Psoas muscle (tissue), 8 donors: ENCODE data around the gene WDR4. TPM values are rescaled to one million over a fixed set of nuclear protein-coding genes. Genes with fewer than 3 reads are reported as not detected.
"Not testable (repeated sequence)": the region's sequence is repeated elsewhere in the genome, so short reads cannot be mapped to it uniquely, and the experiment has no call there.

Experiments
- ATAC-seq, 4 donors: fragments of 200-7000 bp; cut with Tn5 transposase; one replicate each; pipeline ENCODE4 v1.9.1; 2020; ENCODE audit warnings: moderate library complexity in 3 of 4, mild to moderate bottlenecking in 2 of 4
- DNase-seq, 2 donors: peaks; one replicate each; pipeline ENCODE4 v3.0.0-alpha.2; 2020
- H3K27ac ChIP-seq: fragments of 200-600 bp; one replicate; pipeline ENCODE4 v1.8.0; 2022
- H3K27me3 ChIP-seq, 3 donors: fragments of 200-600 bp in 1 of 3; one replicate each; pipeline versions ENCODE4 v1.6.1 to v1.8.0; 2013 to 2022; ENCODE audit warnings: low read length in 2 of 3, mild to moderate bottlenecking in 2 of 3, moderate library complexity in 1 of 3; ENCODE audit not compliant: insufficient read depth in 3 of 3
- H3K36me3 ChIP-seq, 2 donors: fragments of 200-600 bp in 1 of 2; one replicate each; pipeline versions ENCODE4 v1.6.1 to v1.8.0; 2013 to 2022; ENCODE audit warnings: low read depth in 1 of 2, mild to moderate bottlenecking in 1 of 2, moderate library complexity in 1 of 2; ENCODE audit not compliant: insufficient read depth in 1 of 2
- H3K4me1 ChIP-seq: fragments of 200-600 bp; one replicate; pipeline ENCODE4 v1.8.0; 2022
- H3K4me3 ChIP-seq: fragments of 200-600 bp; one replicate; pipeline ENCODE4 v1.8.0; 2022; ENCODE audit warnings: mild to moderate bottlenecking
- H3K9me3 ChIP-seq: fragments of 200-600 bp; one replicate; pipeline ENCODE4 v1.8.0; 2022
- CTCF ChIP-seq: fragments of 200-600 bp; IDR thresholded peaks from one replicate; pipeline ENCODE4 v1.8.0; 2022; ENCODE audit warnings: antibody characterized with exemption
- WGBS, 3 donors: extraction: QIAGEN DNeasy Blood & Tissue Kit; methylation state at CpG; one replicate each; pipeline versions ENCODE4 v1.1.6 to v1.1.7; 2013; 5-methylcytosine and 5-hydroxymethylcytosine counted together
- intact Hi-C, 2 donors: fragments of 100-400 bp; cut with DNase I; formaldehyde crosslinking; loops; one replicate each; pipeline versions ENCODE4 v1.11.0 to v1.14.2; 2022
- long read RNA-seq, 2 donors: library from polyadenylated mRNA; unstranded; transcript quantifications; one replicate each; pipeline ENCODE4 v2.0.0, GENCODE V29; 2021
- polyA plus RNA-seq, 3 donors: library from polyadenylated mRNA; stranded (reverse); fragments of 200-250 nt; gene quantifications; one replicate each; pipeline ENCODE4 v1.2.3, GENCODE V29; 2013
- total RNA-seq, 4 donors: library from RNA; stranded (reverse); fragmentation: NEBNext Ultra II Directional in 2 of 4; extraction: Animal tissue kit (Norgen Biotek cat#: 25700) in 2 of 4; gene quantifications; one replicate each; pipeline versions ENCODE4 v1.2.1 to v1.2.4, GENCODE V29; 2021 to 2023
- donor health status: healthy with polysubstance abuse.
- donor health status: DM: no; HTN: no; CAD: no; lungs with moderate emphysema.
- donor health status: Bipolar disorder and iron deficiency.
- donor health status: healthy.
- donor health status: DM: yes; HTN: yes; CAD: no.
- donor health status: DM: no; HTN: no; CAD: no.
- donor health status: DM: no; HTN: no; CAD: no.
- donor health status: DM: yes; HTN: yes; CAD: no.

The WDR4 gene
- total RNA-seq (10 to 100 TPM in 3 of 4 donors, 1 to 10 TPM in 1; 4.8 to 16.4 (median 10.8) TPM), polyA plus RNA-seq (10 to 100 TPM; 10.9 to 40.2 (median 26.4) TPM)
- long read RNA-seq, donor 1, transcript WDR4-202 (11 exons, 2,122 nt), result major isoform, 12 of 26 reads
- long read RNA-seq, donor 1, partial matches to known transcripts, result 1 of 26 reads
- long read RNA-seq, donor 1, other reads (novel, unspliced or antisense), result 12 of 26 reads
- long read RNA-seq, donor 2, transcript WDR4-201 (12 exons, 1,471 nt), result minor isoform, 9 of 63 reads
- long read RNA-seq, donor 2, transcript WDR4-202 (11 exons, 2,122 nt), result major isoform, 22 of 63 reads
- long read RNA-seq, donor 2, partial matches to known transcripts, result 5 of 63 reads
- long read RNA-seq, donor 2, other reads (novel, unspliced or antisense), result 26 of 63 reads

GRCh38 chr21:42878993-42879787, at the start of gene WDR4:
TSS of gene WDR4 (minus strand) at chr21:42879539. CDS start at chr21:42879495, 44 bp downstream.
- 0% methylated on average over 76 to 80 of the region's 80 CpGs for WGBS, 3 donors
- intact Hi-C loops, result no loop called here
- ATAC-seq (peak; percentile 98 to 99 (median 99)), DNase-seq (peak; percentile 97 to 99)
- no peak for TF ChIP-seq CTCF
- peak within 1 kb of the TSS; percentile 97 for H3K27ac ChIP-seq
- peaks cover 2 to 24% of the 10 kb centered on the region in 2 donors for H3K36me3 ChIP-seq
- peak within 1 kb of the TSS; percentile 95 for H3K4me3 ChIP-seq
- H3K9me3 ChIP-seq, result no peaks in the 10 kb centered on the region
- no peaks in the 10 kb centered on the region for H3K27me3 ChIP-seq
- H3K4me1 ChIP-seq, result peaks cover 11% of the 10 kb centered on the region

GRCh38 chr21:42927474-42928200, 48.3 kb upstream of the WDR4 start:
- H3K27me3 ChIP-seq, H3K4me3 ChIP-seq, DNase-seq, H3K27ac ChIP-seq, H3K4me1 ChIP-seq, H3K9me3 ChIP-seq, ATAC-seq, intact Hi-C loops, H3K36me3 ChIP-seq: not testable (repeated sequence)
- WGBS, 3 donors, result 92 to 95% (median 93%) methylated on average over 23 of the region's 23 CpGs

- no peak for DNase-seq
- Histone ChIP-seq H3K27ac (no peak within 1 kb of the TSS), H3K27me3 (no peaks in the 10 kb centered on the region), H3K4me3 (no peak within 1 kb of the TSS), H3K9me3 (no peaks in the 10 kb centered on the region), H3K4me1 (peaks cover 8% of the 10 kb centered on the region), H3K36me3 (no peaks in the 10 kb centered on the region)
- no peak for ATAC-seq
- intact Hi-C loops, result no loop called here
- no peak for TF ChIP-seq CTCF
- WGBS, 3 donors, result 87 to 90% (median 89%) methylated on average over 29 of the region's 29 CpGs
Measured at GRCh38 chr21:42925114-42925926, 46.0 kb upstream of the WDR4 start, which contains the start of gene ERVH48-1. TSS of gene ERVH48-1 (minus strand) at chr21:42925630. CDS start at chr21:42919006, 6,624 bp downstream.

- no peaks in the 10 kb centered on the region for H3K27me3 ChIP-seq
- no peaks in the 10 kb centered on the region for H3K9me3 ChIP-seq
- no peaks in the 10 kb centered on the region for H3K36me3 ChIP-seq
- DNase-seq (no peak), ATAC-seq (no peak)
- no peak overlapping the region for H3K4me3 ChIP-seq
- WGBS, 3 donors, result 77 to 86% (median 82%) methylated on average over 6 of the region's 6 CpGs
- intact Hi-C loops, result loop anchor here in 1 of 2 donors (5.0 kb wide), 1 partner anchor 48 kb away; the partner anchor contains the start of gene PKNOX1
- no peak overlapping the region for H3K27ac ChIP-seq
- H3K4me1 ChIP-seq, result peaks cover 8% of the 10 kb centered on the region
- no peak for TF ChIP-seq CTCF
Measured at GRCh38 chr21:42924433-42924751, 45.1 kb upstream of the WDR4 start.
